ENCODE results near the gene CEP152. TPM values are rescaled to one million over a fixed set of nuclear protein-coding genes. Genes with fewer than 3 reads are reported as not detected.
"Not testable (repeated sequence)": the region's sequence is repeated elsewhere in the genome, so short reads cannot be mapped to it uniquely, and the experiment has no call there.

Gene CEP152
- total RNA-seq, 1 donor from 2014 or later = 0.79 TPM

- no peak for DNase-seq (ENCODE audit: low read depth in 2 of 2)
These were observed 5.3 kb downstream of the CEP152 start for GRCh38 chr15:48805591-48805990.

GRCh38 chr15:48803877-48804276 lies 7.0 kb downstream of the CEP152 start:
- DNase-seq (ENCODE audit: low read depth in 2 of 2) = no peak

GRCh38 chr15:48802867-48803266 lies 8.0 kb downstream of the CEP152 start:
- peak in 1 of 2 donors; percentile 59 for DNase-seq (ENCODE audit: low read depth in 2 of 2)

- no peak for DNase-seq (ENCODE audit: low read depth in 2 of 2)
These were observed 8.6 kb downstream of the CEP152 start for GRCh38 chr15:48802257-48802656.

- DNase-seq (ENCODE audit: low read depth in 2 of 2) = peak; percentile 62 to 66
These were observed 9.9 kb downstream of the CEP152 start for GRCh38 chr15:48800811-48801455.

- DNase-seq (ENCODE audit: low read depth in 2 of 2) = no peak
These were observed 10.6 kb downstream of the CEP152 start for GRCh38 chr15:48800245-48800644.

- no peak for DNase-seq (ENCODE audit: low read depth in 2 of 2)
These were observed 12.6 kb downstream of the CEP152 start for GRCh38 chr15:48798319-48798718.

GRCh38 chr15:48796930-48797329 lies 13.9 kb downstream of the CEP152 start:
- DNase-seq (ENCODE audit: low read depth in 2 of 2) = peak; percentile 21 to 91

GRCh38 chr15:48796521-48796920 lies 14.3 kb downstream of the CEP152 start:
- peak in 1 of 2 donors; percentile 20 for DNase-seq (ENCODE audit: low read depth in 2 of 2)

GRCh38 chr15:48795901-48796300 lies 15.0 kb downstream of the CEP152 start:
- DNase-seq (ENCODE audit: low read depth in 2 of 2) = peak; percentile 12 to 16

- DNase-seq (ENCODE audit: low read depth in 2 of 2) = peak; percentile 18 to 27
These were observed 16.2 kb downstream of the CEP152 start for GRCh38 chr15:48794697-48795134.

- no peak for DNase-seq (ENCODE audit: low read depth in 2 of 2)
These were observed 18.5 kb downstream of the CEP152 start for GRCh38 chr15:48792408-48792807.

- not testable (repeated sequence) for DNase-seq (ENCODE audit: low read depth in 2 of 2)
These were observed 20.3 kb downstream of the CEP152 start for GRCh38 chr15:48790466-48791115.

- no peak for DNase-seq (ENCODE audit: low read depth in 2 of 2)
These were observed 25.2 kb downstream of the CEP152 start for GRCh38 chr15:48785712-48786111.

- DNase-seq (ENCODE audit: low read depth in 2 of 2) = peak in 1 of 2 donors; percentile 33
These were observed 25.7 kb downstream of the CEP152 start for GRCh38 chr15:48785195-48785594.

- no peak for DNase-seq (ENCODE audit: low read depth in 2 of 2)
These were observed 26.1 kb downstream of the CEP152 start for GRCh38 chr15:48784756-48785155.

GRCh38 chr15:48782911-48783310 lies 28.0 kb downstream of the CEP152 start:
- DNase-seq (ENCODE audit: low read depth in 2 of 2) = no peak

- DNase-seq (ENCODE audit: low read depth in 2 of 2) = no peak
These were observed 29.3 kb downstream of the CEP152 start for GRCh38 chr15:48781481-48782081.

GRCh38 chr15:48781017-48781416 lies 29.9 kb downstream of the CEP152 start:
- no peak for DNase-seq (ENCODE audit: low read depth in 2 of 2)

GRCh38 chr15:48778331-48778730 lies 32.5 kb downstream of the CEP152 start:
- DNase-seq (ENCODE audit: low read depth in 2 of 2) = no peak

GRCh38 chr15:48777645-48778330 lies 33.1 kb downstream of the CEP152 start:
- no peak for DNase-seq (ENCODE audit: low read depth in 2 of 2)

- peak in 1 of 2 donors; percentile 63 for DNase-seq (ENCODE audit: low read depth in 2 of 2)
These were observed 35.3 kb downstream of the CEP152 start for GRCh38 chr15:48775546-48775945.

Data from lung microvascular endothelial cell (primary cell).